IMR-90 (cell line): ENCODE measurements around the gene ACTN2. TPM values are rescaled to one million over a fixed set of nuclear protein-coding genes. Genes with fewer than 3 reads are reported as not detected.

ENCODE experiments used
- ATAC-seq: fragments of 200-7000 bp; cut with Tn5 transposase; 2 replicates; pipeline ENCODE4 v1.9.1; 2020; ENCODE audit warnings: low read depth, mild to moderate bottlenecking, moderate library complexity
- BruUV-seq: library from RNA; stranded (reverse); fragments of 400-500 nt; replicated peaks from 2 replicates; lab custom pipeline; 2021; lab: Mats Ljungman, UMichigan
- CTCF ChIA-PET: fragments of 300-600 bp; formaldehyde crosslinking; extraction: SDS; loops from one replicate; lab custom pipeline; 2021; ENCODE audit warnings: antibody characterized with exemption; lab: Yijun Ruan, JAX
- POLR2A ChIA-PET: fragments of 300-600 bp; sonication (Branson Sonifier 250); formaldehyde crosslinking; loops from one replicate; lab custom pipeline; 2022; ENCODE audit warnings: antibody characterized with exemption; ENCODE audit not compliant: unreplicated experiment; lab: Charles Lee
- DNase-seq: peaks from one replicate; pipeline ENCODE4 v3.0.0; 2013
- H2AFZ ChIP-seq: replicated peaks from 2 replicates; pipeline ENCODE3; 2013; ENCODE audit warnings: low read length, mild to moderate bottlenecking; ENCODE audit not compliant: poor library complexity
- H2AK5ac ChIP-seq: 2 replicates; pipeline ENCODE4 v1.6.1; 2013; ENCODE audit warnings: low read depth, low read length, inconsistent platforms
- H2AK9ac ChIP-seq: replicated peaks from 2 replicates; pipeline ENCODE3; 2013; ENCODE audit warnings: mild to moderate bottlenecking, low read depth, low read length, moderate library complexity; ENCODE audit not compliant: poor library complexity
- H2BK120ac ChIP-seq: 2 replicates; pipeline ENCODE4 v1.6.1; 2013; ENCODE audit warnings: low read depth, low read length, inconsistent platforms
- H2BK15ac ChIP-seq: 3 replicates; pipeline ENCODE4 v1.6.1; 2013; ENCODE audit warnings: low read depth, low read length, inconsistent platforms
- H2BK20ac ChIP-seq: 2 replicates; pipeline ENCODE4 v1.6.1; 2013; ENCODE audit warnings: low read depth, mild to moderate bottlenecking, inconsistent platforms, low read length, moderate library complexity
- H2BK5ac ChIP-seq: 2 replicates; pipeline ENCODE4 v1.6.1; 2013; ENCODE audit warnings: mild to moderate bottlenecking, low read depth, low read length, inconsistent platforms; ENCODE audit not compliant: poor library complexity, severe bottlenecking
- H3K14ac ChIP-seq: replicated peaks from 2 replicates; pipeline ENCODE4 v1.6.1; 2013; ENCODE audit warnings: low read depth, low read length, inconsistent platforms
- H3K18ac ChIP-seq: 2 replicates; pipeline ENCODE4 v1.6.1; 2013; ENCODE audit warnings: low read depth, low read length, control low read depth
- H3K23ac ChIP-seq: 2 replicates; pipeline ENCODE4 v1.6.1; 2013; ENCODE audit warnings: low read depth, low read length, inconsistent platforms
- H3K27ac ChIP-seq: 2 replicates; pipeline ENCODE4 v1.5.1; 2013; ENCODE audit warnings: mild to moderate bottlenecking, control low read depth, low read length; ENCODE audit not compliant: insufficient read depth
- H3K27me3 ChIP-seq: 2 replicates; pipeline ENCODE4 v1.6.1; 2013; ENCODE audit warnings: low read length; ENCODE audit not compliant: control insufficient read depth, insufficient read depth
- H3K36me3 ChIP-seq: 2 replicates; pipeline ENCODE4 v1.6.1; 2013; ENCODE audit warnings: low read length, mixed read lengths; ENCODE audit not compliant: control insufficient read depth, insufficient read depth
- H3K4ac ChIP-seq: 2 replicates; pipeline ENCODE4 v1.6.1; 2013; ENCODE audit warnings: low read depth, low read length, inconsistent platforms
- H3K4me1 ChIP-seq: 2 replicates; pipeline ENCODE4 v1.6.1; 2013; ENCODE audit warnings: low read length, mixed read lengths; ENCODE audit not compliant: control insufficient read depth, insufficient read depth
- H3K4me2 ChIP-seq: 2 replicates; pipeline ENCODE4 v1.6.1; 2013; ENCODE audit warnings: low read depth, mild to moderate bottlenecking, control low read depth, low read length, moderate library complexity
- H3K4me3 ChIP-seq: 2 replicates; pipeline ENCODE4 v1.5.1; 2013; ENCODE audit warnings: low read depth, mild to moderate bottlenecking, control low read depth, low read length, moderate library complexity; ENCODE audit not compliant: insufficient read depth
- H3K56ac ChIP-seq: 2 replicates; pipeline ENCODE4 v1.6.1; 2013; ENCODE audit warnings: low read length, inconsistent platforms; ENCODE audit not compliant: insufficient read depth; ENCODE audit errors: extremely low read depth
- H3K79me1 ChIP-seq, 2 experiments: 2 replicates each; pipeline ENCODE4 v1.6.1; 2013; ENCODE audit warnings: low read length in 2 of 2, inconsistent platforms in 1 of 2, low read depth in 1 of 2
- H3K9ac ChIP-seq: 2 replicates; pipeline ENCODE4 v1.6.1; 2013; ENCODE audit warnings: low read depth, low read length, control low read depth
- H3K9me1 ChIP-seq: 2 replicates; pipeline ENCODE4 v1.6.1; 2013; ENCODE audit warnings: low read length, inconsistent platforms; ENCODE audit not compliant: insufficient read depth
- H3K9me3 ChIP-seq: 2 replicates; pipeline ENCODE4 v1.6.1; 2013; ENCODE audit warnings: low read length; ENCODE audit not compliant: control insufficient read depth, insufficient read depth
- H4K20me1 ChIP-seq: 2 replicates; pipeline ENCODE4 v1.6.1; 2013; ENCODE audit warnings: low read length, inconsistent platforms; ENCODE audit not compliant: insufficient read depth
- H4K5ac ChIP-seq: 2 replicates; pipeline ENCODE4 v1.6.1; 2013; ENCODE audit warnings: mild to moderate bottlenecking, low read depth, low read length, control low read depth
- H4K8ac ChIP-seq, 2 experiments: 2 replicates each; pipeline ENCODE4 v1.6.1; 2013; ENCODE audit warnings: low read depth in 2 of 2, low read length in 2 of 2, control low read depth in 1 of 2, inconsistent platforms in 1 of 2
- H4K91ac ChIP-seq: 2 replicates; pipeline ENCODE4 v1.6.1; 2013; ENCODE audit warnings: low read depth, low read length, inconsistent platforms; ENCODE audit not compliant: insufficient read depth
- BHLHE40 ChIP-seq: fragments of 150-350 bp; IDR thresholded peaks from 2 replicates; pipeline ENCODE4 v1.6.1; 2016; ENCODE audit warnings: mild to moderate bottlenecking, low read depth, low read length
- CEBPB ChIP-seq: IDR thresholded peaks from 2 replicates; pipeline ENCODE4 v1.6.1; 2012; ENCODE audit warnings: low read depth, low read length, improper control_type of control experiment
- CHD1 ChIP-seq: IDR thresholded peaks from 2 replicates; pipeline ENCODE4 v1.6.1; 2012; ENCODE audit warnings: low read depth, low read length, improper control_type of control experiment
- FOS ChIP-seq: fragments of 150-350 bp; IDR thresholded peaks from 2 replicates; pipeline ENCODE4 v1.6.1; 2016; ENCODE audit warnings: low read depth, low read length
- MAFK ChIP-seq: IDR thresholded peaks from 2 replicates; pipeline ENCODE4 v1.6.1; 2012; ENCODE audit warnings: low read depth, low read length, improper control_type of control experiment
- MAZ ChIP-seq: IDR thresholded peaks from 2 replicates; pipeline ENCODE4 v1.6.1; 2012; ENCODE audit warnings: low read depth, mild to moderate bottlenecking, low read length, improper control_type of control experiment, moderate library complexity, borderline replicate concordance
- MXI1 ChIP-seq: IDR thresholded peaks from 2 replicates; pipeline ENCODE4 v1.6.1; 2012; ENCODE audit warnings: low read depth, mild to moderate bottlenecking, low read length, moderate library complexity, borderline replicate concordance
- NFE2L2 ChIP-seq: fragments of 150-350 bp; IDR thresholded peaks from 2 replicates; pipeline ENCODE4 v1.6.1; 2016; ENCODE audit warnings: low read depth, mild to moderate bottlenecking, low read length
- POLR2A ChIP-seq: IDR thresholded peaks from 2 replicates; pipeline ENCODE4 v1.6.1; 2012; ENCODE audit warnings: mild to moderate bottlenecking, low read depth, low read length
- RAD21 ChIP-seq: IDR thresholded peaks from 2 replicates; pipeline ENCODE4 v1.6.1; 2012; ENCODE audit warnings: low read length, improper control_type of control experiment
- RCOR1 ChIP-seq: IDR thresholded peaks from 2 replicates; pipeline ENCODE4 v1.6.1; 2012; ENCODE audit warnings: mild to moderate bottlenecking, low read length, improper control_type of control experiment; ENCODE audit not compliant: insufficient replicate concordance
- RFX5 ChIP-seq: IDR thresholded peaks from 2 replicates; pipeline ENCODE4 v1.8.0; 2012; ENCODE audit warnings: low read depth, mild to moderate bottlenecking, low read length, moderate library complexity
- SMC3 ChIP-seq: fragments of 150-350 bp; IDR thresholded peaks from 2 replicates; pipeline ENCODE4 v1.6.1; 2016; ENCODE audit warnings: low read depth, mild to moderate bottlenecking, antibody characterized with exemption, low read length, moderate library complexity
- WGBS, 2 experiments: methylation state at CpG; one replicate each; pipeline versions ENCODE4 v1.1.5 to v1.1.7; 2013; ENCODE audit warnings: missing lambda C conversion rate in 2 of 2; ENCODE audit not compliant: insufficient read length in 1 of 2; ENCODE audit errors: extremely low coverage in 2 of 2; 5-methylcytosine and 5-hydroxymethylcytosine counted together
- dilution Hi-C: fragments of 300-500 bp; cut with HindIII; formaldehyde crosslinking; loops from one replicate; pipeline ENCODE4 v1.14.3; 2018; ENCODE audit warnings: low sequenced_read_pairs; ENCODE audit not compliant: unreplicated experiment
- in situ Hi-C: fragments of 300-500 bp; cut with MboI; formaldehyde crosslinking; loops from 3 replicates; pipeline ENCODE4 v1.14.3; 2019; ENCODE audit warnings: low sequenced_read_pairs, inconsistent platforms, mixed read lengths
- intact Hi-C: fragments of 100-400 bp; cut with micrococcal nuclease; formaldehyde crosslinking; loops from 2 replicates; pipeline ENCODE4 v1.10.0; 2022
- polyA plus RNA-seq, 3 experiments: library from polyadenylated mRNA; depleted of rRNA; stranded (reverse); fragments of >200 nt; gene quantifications; 2 replicates each; pipeline ENCODE4 v1.2.3, GENCODE V29; 2012; ENCODE audit warnings: low replicate concordance in 1 of 3
- total RNA-seq: library from RNA; depleted of rRNA; stranded (reverse); fragments of >200 nt; gene quantifications from 2 replicates; pipeline ENCODE4 v1.2.3, GENCODE V29; 2012
- TF ChIP-seq, protein P1 (sequence below): fragments of 150-350 bp; IDR thresholded peaks from 2 replicates; pipeline ENCODE4 v1.6.1; 2016; ENCODE audit warnings: low read depth, mild to moderate bottlenecking, low read length, moderate library complexity, borderline replicate concordance
- TF ChIP-seq, protein P2 (sequence below): conservative IDR thresholded peaks from 2 replicates; pipeline ENCODE4 v1.5.1; 2012; ENCODE audit warnings: mild to moderate bottlenecking, low read depth, low read length, improper control_type of control experiment
- TF ChIP-seq, protein P3 (sequence below): fragments of 150-350 bp; IDR thresholded peaks from 2 replicates; pipeline ENCODE4 v1.6.1; 2017; ENCODE audit warnings: mild to moderate bottlenecking, antibody characterized with exemption, low read length, low read depth

ACTN2 gene
- total and polyA plus RNA-seq, 2 of the 4 experiments (the other 2 are of a cell fraction): under 0.01 TPM; not detected in 1

DNA sequence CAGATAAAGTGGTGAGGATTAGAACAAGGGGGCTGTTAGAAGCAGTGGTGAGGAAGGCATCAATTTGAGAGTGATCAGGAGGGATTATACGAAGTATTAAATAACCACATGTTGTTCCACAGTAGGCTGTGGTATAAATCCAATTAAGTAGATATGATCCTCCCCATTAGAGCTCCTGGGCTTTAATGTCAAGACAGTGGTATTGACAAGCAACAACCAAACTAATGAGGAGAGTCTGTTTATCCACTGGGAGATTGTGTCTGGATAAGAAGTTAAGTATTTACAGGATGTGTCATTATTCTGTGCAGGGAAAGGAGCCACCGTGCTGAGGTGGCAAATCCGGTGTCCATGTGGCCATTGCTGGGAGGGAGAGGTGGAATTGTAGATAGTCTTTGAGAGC, 5.8 kb downstream of the ACTN2 start:
- Histone ChIP-seq H3K9me3 (no peaks in the 10 kb centered on the region), H4K20me1 (no peaks in the 10 kb centered on the region), H3K9me1 (no peaks in the 10 kb centered on the region), H2BK5ac (no peak overlapping the region), H3K18ac (no peak overlapping the region), H3K4ac (no peak overlapping the region), H3K14ac (no peak overlapping the region), H3K27me3 (peaks cover 4% of the 10 kb centered on the region; the same call in 1 of the 2 replicates), H2AK9ac (no peak overlapping the region), H2BK15ac (no peak overlapping the region), H4K5ac (no peak overlapping the region), H3K27ac (no peak overlapping the region), H2AK5ac (no peak overlapping the region), H3K9ac (no peak overlapping the region), H3K23ac (no peak overlapping the region), H3K79me1 (no peaks in the 10 kb centered on the region), H3K4me3 (no peak overlapping the region), H4K91ac (no peak overlapping the region), H2BK20ac (no peak overlapping the region), H3K36me3 (no peaks in the 10 kb centered on the region), H3K4me2 (no peak overlapping the region), H2BK120ac (no peak overlapping the region), H3K4me1 (no peaks in the 10 kb centered on the region), H2AFZ (no peak overlapping the region), H3K56ac (no peak overlapping the region), H4K8ac (no peak overlapping the region)
- dilution Hi-C loops: no loop called here
- DNase-seq (no peak), ATAC-seq (no peak)
- TF ChIP-seq MAFK: no peak
- TF ChIP-seq FOS: no peak
- no peak for TF ChIP-seq MXI1
- TF ChIP-seq RCOR1: no peak
- TF ChIP-seq, protein P1, sequence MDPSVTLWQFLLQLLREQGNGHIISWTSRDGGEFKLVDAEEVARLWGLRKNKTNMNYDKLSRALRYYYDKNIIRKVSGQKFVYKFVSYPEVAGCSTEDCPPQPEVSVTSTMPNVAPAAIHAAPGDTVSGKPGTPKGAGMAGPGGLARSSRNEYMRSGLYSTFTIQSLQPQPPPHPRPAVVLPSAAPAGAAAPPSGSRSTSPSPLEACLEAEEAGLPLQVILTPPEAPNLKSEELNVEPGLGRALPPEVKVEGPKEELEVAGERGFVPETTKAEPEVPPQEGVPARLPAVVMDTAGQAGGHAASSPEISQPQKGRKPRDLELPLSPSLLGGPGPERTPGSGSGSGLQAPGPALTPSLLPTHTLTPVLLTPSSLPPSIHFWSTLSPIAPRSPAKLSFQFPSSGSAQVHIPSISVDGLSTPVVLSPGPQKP: no peak
- TF ChIP-seq SMC3: no peak
- TF ChIP-seq, protein P2, sequence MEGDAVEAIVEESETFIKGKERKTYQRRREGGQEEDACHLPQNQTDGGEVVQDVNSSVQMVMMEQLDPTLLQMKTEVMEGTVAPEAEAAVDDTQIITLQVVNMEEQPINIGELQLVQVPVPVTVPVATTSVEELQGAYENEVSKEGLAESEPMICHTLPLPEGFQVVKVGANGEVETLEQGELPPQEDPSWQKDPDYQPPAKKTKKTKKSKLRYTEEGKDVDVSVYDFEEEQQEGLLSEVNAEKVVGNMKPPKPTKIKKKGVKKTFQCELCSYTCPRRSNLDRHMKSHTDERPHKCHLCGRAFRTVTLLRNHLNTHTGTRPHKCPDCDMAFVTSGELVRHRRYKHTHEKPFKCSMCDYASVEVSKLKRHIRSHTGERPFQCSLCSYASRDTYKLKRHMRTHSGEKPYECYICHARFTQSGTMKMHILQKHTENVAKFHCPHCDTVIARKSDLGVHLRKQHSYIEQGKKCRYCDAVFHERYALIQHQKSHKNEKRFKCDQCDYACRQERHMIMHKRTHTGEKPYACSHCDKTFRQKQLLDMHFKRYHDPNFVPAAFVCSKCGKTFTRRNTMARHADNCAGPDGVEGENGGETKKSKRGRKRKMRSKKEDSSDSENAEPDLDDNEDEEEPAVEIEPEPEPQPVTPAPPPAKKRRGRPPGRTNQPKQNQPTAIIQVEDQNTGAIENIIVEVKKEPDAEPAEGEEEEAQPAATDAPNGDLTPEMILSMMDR: no peak
- no peak for TF ChIP-seq POLR2A
- TF ChIP-seq CHD1: no peak
- no peak for TF ChIP-seq RFX5
- no peak for TF ChIP-seq CEBPB
- no peak for TF ChIP-seq MAZ
- no peak for TF ChIP-seq NFE2L2
- TF ChIP-seq, protein P3, sequence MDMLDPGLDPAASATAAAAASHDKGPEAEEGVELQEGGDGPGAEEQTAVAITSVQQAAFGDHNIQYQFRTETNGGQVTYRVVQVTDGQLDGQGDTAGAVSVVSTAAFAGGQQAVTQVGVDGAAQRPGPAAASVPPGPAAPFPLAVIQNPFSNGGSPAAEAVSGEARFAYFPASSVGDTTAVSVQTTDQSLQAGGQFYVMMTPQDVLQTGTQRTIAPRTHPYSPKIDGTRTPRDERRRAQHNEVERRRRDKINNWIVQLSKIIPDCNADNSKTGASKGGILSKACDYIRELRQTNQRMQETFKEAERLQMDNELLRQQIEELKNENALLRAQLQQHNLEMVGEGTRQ: no peak
- no peak for TF ChIP-seq BHLHE40
- TF ChIP-seq RAD21: no peak
- no TSS peak for BruUV-seq
- in situ Hi-C loops: no loop called here
- WGBS, 2 experiments: no CpG with 5 or more reads among the region's 3 CpGs
- ChIA-PET CTCF (interaction anchor here (0.6 kb wide), 1 partner anchor 158 kb away, joined by 3 read pairs; no protein-coding TSS in a partner anchor), POLR2A (no interaction called here)
- intact Hi-C loops: no loop called here
